Chondrocyte (in vitro differentiated cells): Measurements from ENCODE around the gene ZNF423. TPM values are rescaled to one million over a fixed set of nuclear protein-coding genes. Genes with fewer than 3 reads are reported as not detected.

Experiments used
- DNase-seq: peaks from one replicate; pipeline ENCODE4 v3.0.0; 2021; ENCODE audit warnings: mixed read lengths, low spot score
- H3K27ac Mint-ChIP-seq: one replicate; pipeline ENCODE4 v1.8.0; 2021; ENCODE audit warnings: mild to moderate bottlenecking, moderate library complexity, mixed read lengths; ENCODE audit not compliant: unreplicated experiment
- H3K27me3 Mint-ChIP-seq: 2 replicates; pipeline ENCODE4 v1.8.0; 2021; ENCODE audit warnings: low read depth, mixed read lengths
- H3K36me3 Mint-ChIP-seq: 2 replicates; pipeline ENCODE4 v1.8.0; 2021; ENCODE audit warnings: low read depth, mixed read lengths
- H3K4me1 Mint-ChIP-seq: 2 replicates; pipeline ENCODE4 v1.8.0; 2021; ENCODE audit warnings: low read depth, mild to moderate bottlenecking, mixed read lengths
- H3K4me3 Mint-ChIP-seq: one replicate; pipeline ENCODE4 v1.8.0; 2021; ENCODE audit warnings: mild to moderate bottlenecking, moderate library complexity, mixed read lengths; ENCODE audit not compliant: unreplicated experiment
- H3K9me3 Mint-ChIP-seq: 2 replicates; pipeline ENCODE4 v1.8.0; 2021; ENCODE audit warnings: low read depth, mixed read lengths
- total RNA-seq: library from RNA; stranded (reverse); gene quantifications from 3 replicates; pipeline ENCODE4 v1.2.1, GENCODE V29; 2021
- TF ChIP-seq, protein P1 (sequence below): fragments of 200-600 bp; sonication (generic); IDR thresholded peaks from 2 replicates; pipeline ENCODE4 v1.5.0; 2021; ENCODE audit warnings: antibody characterized with exemption, mild to moderate bottlenecking, moderate library complexity

ZNF423 gene
- total RNA-seq, 1 donor from 2014 or later: 4.7 TPM

DNA sequence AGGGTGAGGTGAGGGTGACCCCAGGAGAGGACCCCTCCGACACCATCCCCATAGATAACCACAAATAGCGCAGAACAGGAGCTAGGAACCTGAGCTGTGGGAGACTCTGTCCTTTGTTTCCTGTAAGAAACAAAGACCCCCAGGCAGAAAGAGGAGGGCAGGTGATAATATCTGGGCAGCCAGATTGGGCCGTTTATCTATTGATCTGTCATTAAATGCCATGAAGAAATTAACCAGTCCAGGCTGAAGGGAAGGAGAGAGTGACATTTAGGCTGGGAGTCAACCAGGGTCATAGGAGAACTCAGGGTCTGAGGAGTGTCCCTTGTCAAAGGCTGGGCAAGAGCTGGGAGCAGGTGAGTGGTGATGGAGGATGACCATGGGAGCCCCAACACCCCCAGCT lies 324.5 kb downstream of the ZNF423 start:
- DNase-seq: no peak
- no peak overlapping the region for H3K4me3 Mint-ChIP-seq
- TF ChIP-seq, protein P1, sequence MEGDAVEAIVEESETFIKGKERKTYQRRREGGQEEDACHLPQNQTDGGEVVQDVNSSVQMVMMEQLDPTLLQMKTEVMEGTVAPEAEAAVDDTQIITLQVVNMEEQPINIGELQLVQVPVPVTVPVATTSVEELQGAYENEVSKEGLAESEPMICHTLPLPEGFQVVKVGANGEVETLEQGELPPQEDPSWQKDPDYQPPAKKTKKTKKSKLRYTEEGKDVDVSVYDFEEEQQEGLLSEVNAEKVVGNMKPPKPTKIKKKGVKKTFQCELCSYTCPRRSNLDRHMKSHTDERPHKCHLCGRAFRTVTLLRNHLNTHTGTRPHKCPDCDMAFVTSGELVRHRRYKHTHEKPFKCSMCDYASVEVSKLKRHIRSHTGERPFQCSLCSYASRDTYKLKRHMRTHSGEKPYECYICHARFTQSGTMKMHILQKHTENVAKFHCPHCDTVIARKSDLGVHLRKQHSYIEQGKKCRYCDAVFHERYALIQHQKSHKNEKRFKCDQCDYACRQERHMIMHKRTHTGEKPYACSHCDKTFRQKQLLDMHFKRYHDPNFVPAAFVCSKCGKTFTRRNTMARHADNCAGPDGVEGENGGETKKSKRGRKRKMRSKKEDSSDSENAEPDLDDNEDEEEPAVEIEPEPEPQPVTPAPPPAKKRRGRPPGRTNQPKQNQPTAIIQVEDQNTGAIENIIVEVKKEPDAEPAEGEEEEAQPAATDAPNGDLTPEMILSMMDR: no peak
- peaks cover 1% of the 10 kb centered on the region for H3K27me3 Mint-ChIP-seq
- no peaks in the 10 kb centered on the region for H3K36me3 Mint-ChIP-seq
- peaks cover 16% of the 10 kb centered on the region for H3K4me1 Mint-ChIP-seq
- no peaks in the 10 kb centered on the region for H3K9me3 Mint-ChIP-seq
- no peak overlapping the region for H3K27ac Mint-ChIP-seq

DNA sequence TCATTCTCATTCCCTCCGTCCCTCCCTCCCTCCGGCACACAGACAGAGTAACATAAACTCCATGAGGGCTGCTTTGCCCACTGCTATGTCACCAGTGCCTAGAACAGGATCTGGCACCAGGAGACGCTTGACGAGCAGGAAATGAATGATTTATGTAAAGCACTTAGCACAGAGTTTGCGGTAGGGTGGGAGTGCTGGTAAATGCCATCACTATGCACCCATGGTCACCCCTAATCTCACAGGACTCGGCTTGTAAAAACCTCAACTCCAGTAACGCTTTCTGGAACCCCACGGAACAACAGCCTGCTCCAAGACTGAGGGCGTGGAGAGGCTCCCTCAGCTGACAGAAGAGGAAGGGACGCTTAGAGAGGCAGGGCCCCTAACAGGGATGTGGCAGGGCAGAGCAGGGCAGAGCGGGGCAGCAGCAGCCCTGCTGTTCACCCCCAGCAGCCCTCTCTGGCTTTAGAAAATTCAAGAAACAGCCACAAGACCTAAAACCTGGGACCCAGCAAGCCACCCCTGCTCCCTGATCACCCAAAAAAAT lies 325.4 kb downstream of the ZNF423 start:
- no peak overlapping the region for H3K27ac Mint-ChIP-seq

DNA sequence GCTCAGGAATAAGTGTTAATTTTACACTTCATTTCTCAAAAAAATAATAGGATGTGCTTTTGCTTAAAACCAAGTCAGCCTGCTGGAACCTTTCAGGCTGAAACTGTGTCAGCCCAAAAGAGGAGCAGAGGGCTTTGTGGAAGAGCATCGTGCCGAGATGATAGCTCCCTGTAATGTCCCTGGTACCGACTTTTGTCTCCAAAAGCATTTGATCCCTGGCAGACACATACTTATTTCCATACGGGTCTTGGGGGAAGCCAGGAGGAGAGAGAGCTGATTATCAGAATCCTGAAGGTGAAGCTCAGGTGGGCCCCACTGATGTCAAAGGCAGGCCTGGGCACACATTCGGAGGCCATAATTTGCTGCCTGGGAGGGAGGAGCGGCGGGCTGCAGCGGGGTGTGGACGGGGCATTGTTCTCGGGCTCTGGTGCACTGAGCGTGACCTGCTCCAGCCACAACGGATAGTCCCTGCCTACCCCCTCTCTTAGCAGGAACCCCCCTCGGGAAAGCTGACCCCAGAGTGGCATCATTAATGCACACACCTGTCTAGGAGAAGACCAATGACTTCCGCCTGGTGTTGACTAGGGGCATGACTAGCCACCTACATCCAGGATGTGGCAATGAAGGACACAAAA lies 326.4 kb downstream of the ZNF423 start:
- TF ChIP-seq, protein P1: no peak

More for the DNA sequence above, 325.4 kb downstream of the ZNF423 start:
- H3K4me3 Mint-ChIP-seq: no peak overlapping the region
- H3K27me3 Mint-ChIP-seq: peaks cover 1% of the 10 kb centered on the region
- H3K4me1 Mint-ChIP-seq: peaks cover 16% of the 10 kb centered on the region
- no peak for DNase-seq
- H3K9me3 Mint-ChIP-seq: no peaks in the 10 kb centered on the region
- TF ChIP-seq, protein P1: no peak
- no peaks in the 10 kb centered on the region for H3K36me3 Mint-ChIP-seq

GRCh38 chr16:49528866-49529288 lies 327.0 kb downstream of the ZNF423 start:
- no peak overlapping the region for H3K4me3 Mint-ChIP-seq
- TF ChIP-seq, protein P1: no peak
- no peaks in the 10 kb centered on the region for H3K9me3 Mint-ChIP-seq
- H3K27me3 Mint-ChIP-seq: peaks cover 1% of the 10 kb centered on the region
- DNase-seq: no peak
- no peak overlapping the region for H3K27ac Mint-ChIP-seq
- no peaks in the 10 kb centered on the region for H3K36me3 Mint-ChIP-seq
- peaks cover 20% of the 10 kb centered on the region for H3K4me1 Mint-ChIP-seq

More for the DNA sequence above, 326.4 kb downstream of the ZNF423 start:
- Mint-ChIP-seq H3K27me3 (peaks cover 1% of the 10 kb centered on the region), H3K27ac (no peak overlapping the region), H3K4me3 (no peak overlapping the region), H3K9me3 (no peaks in the 10 kb centered on the region), H3K36me3 (no peaks in the 10 kb centered on the region), H3K4me1 (peaks cover 16% of the 10 kb centered on the region)
- DNase-seq: no peak

- no peaks in the 10 kb centered on the region for H3K36me3 Mint-ChIP-seq
- no peaks in the 10 kb centered on the region for H3K9me3 Mint-ChIP-seq
- TF ChIP-seq, protein P1: no peak
- no peak overlapping the region for H3K27ac Mint-ChIP-seq
- H3K4me3 Mint-ChIP-seq: no peak overlapping the region
- H3K27me3 Mint-ChIP-seq: peaks cover 1% of the 10 kb centered on the region
- no peak for DNase-seq
- peaks cover 20% of the 10 kb centered on the region for H3K4me1 Mint-ChIP-seq
Observed at GRCh38 chr16:49528060-49528865, 327.6 kb downstream of the ZNF423 start.
